Caco-2 (cell line): Measurements from ENCODE around the gene DPPA3. TPM values are rescaled to one million over a fixed set of nuclear protein-coding genes. Genes with fewer than 3 reads are reported as not detected.
"Not testable (repeated sequence)": the region's sequence is repeated elsewhere in the genome, so short reads cannot be mapped to it uniquely, and the experiment has no call there.

ENCODE experiments used
- BruUV-seq: library from RNA; stranded (reverse); fragments of 400-500 nt; replicated peaks from 2 replicates; lab custom pipeline; 2021; lab: Mats Ljungman, UMichigan
- CTCF ChIA-PET: fragments of 300-600 bp; sonication (Branson Sonifier 250); formaldehyde crosslinking; loops from one replicate; lab custom pipeline; 2022; ENCODE audit warnings: antibody characterized with exemption; lab: Charles Lee
- POLR2A ChIA-PET: fragments of 300-600 bp; sonication (Branson Sonifier 250); formaldehyde crosslinking; loops from one replicate; lab custom pipeline; 2022; ENCODE audit warnings: antibody characterized with exemption; lab: Charles Lee
- DNase-seq, 2 experiments: peaks; one replicate each; pipeline versions ENCODE4 v3.0.0 to v3.0.0-alpha.2; 2020 to 2022
- H3K27me3 ChIP-seq: replicated peaks from 2 replicates; pipeline ENCODE4 v1.6.0; 2011; ENCODE audit warnings: low read length; ENCODE audit not compliant: control insufficient read depth, insufficient read depth
- H3K36me3 ChIP-seq: 2 replicates; pipeline ENCODE4 v1.5.1; 2011; ENCODE audit warnings: low read length; ENCODE audit not compliant: control insufficient read depth, insufficient read depth
- H3K4me1 ChIP-seq: fragments of 250-450 bp; sonication (Bioruptor Pico); 2 replicates; pipeline ENCODE4 v1.5.1; 2020; ENCODE audit warnings: mild to moderate bottlenecking
- H3K4me3 ChIP-seq: 2 replicates; pipeline ENCODE4 v1.5.1; 2011; ENCODE audit warnings: low read depth, mild to moderate bottlenecking, control low read depth, low read length
- H3K9me3 ChIP-seq: fragments of 250-450 bp; sonication (Bioruptor Pico); 2 replicates; pipeline ENCODE4 v1.5.1; 2020; ENCODE audit warnings: mild to moderate bottlenecking, moderate library complexity
- H3K27ac Mint-ChIP-seq: one replicate; pipeline ENCODE4 v1.8.0; 2022; ENCODE audit warnings: mixed read lengths; ENCODE audit not compliant: unreplicated experiment
- H3K27me3 Mint-ChIP-seq: one replicate; pipeline ENCODE4 v1.8.0; 2022; ENCODE audit warnings: mixed read lengths; ENCODE audit not compliant: insufficient read depth, unreplicated experiment
- H3K36me3 Mint-ChIP-seq: one replicate; pipeline ENCODE4 v1.8.0; 2022; ENCODE audit warnings: mild to moderate bottlenecking, mixed read lengths; ENCODE audit not compliant: insufficient read depth, unreplicated experiment
- H3K4me1 Mint-ChIP-seq: one replicate; pipeline ENCODE4 v1.8.0; 2022; ENCODE audit warnings: low read depth, mixed read lengths; ENCODE audit not compliant: unreplicated experiment
- H3K4me3 Mint-ChIP-seq: one replicate; pipeline ENCODE4 v1.8.0; 2022; ENCODE audit warnings: mild to moderate bottlenecking, moderate library complexity, mixed read lengths; ENCODE audit not compliant: unreplicated experiment
- H3K9me3 Mint-ChIP-seq: one replicate; pipeline ENCODE4 v1.8.0; 2022; ENCODE audit warnings: mixed read lengths; ENCODE audit not compliant: unreplicated experiment
- intact Hi-C: fragments of 100-400 bp; cut with micrococcal nuclease; formaldehyde crosslinking; loops from one replicate; pipeline ENCODE4 v1.10.0; 2022; ENCODE audit not compliant: unreplicated experiment
- total RNA-seq: library from RNA; stranded (reverse); gene quantifications from 2 replicates; pipeline ENCODE4 v1.2.3, GENCODE V29; 2022
- TF ChIP-seq, protein P1 (sequence below), 2 experiments: fragments of 200-600 bp in 1 of 2; IDR thresholded peaks; 1 replicate in 1 of 2; 2 replicates in 1 of 2; pipeline versions ENCODE4 v1.5.1 to v1.8.0; 2011 to 2022; ENCODE audit warnings: antibody characterized with exemption in 1 of 2, control low read depth in 1 of 2, inconsistent platforms in 1 of 2, low read depth in 1 of 2, low read length in 1 of 2, mild to moderate bottlenecking in 1 of 2, moderate library complexity in 1 of 2; ENCODE audit not compliant: insufficient read depth in 1 of 2, severe bottlenecking in 1 of 2, unreplicated experiment in 1 of 2

DPPA3 gene
- total RNA-seq, 1 experiment from 2014 or later, result 31.8 TPM

GRCh38 chr12:7719946-7720730 is 8.9 kb downstream of the DPPA3 start:
- no TSS peak for BruUV-seq
- H3K4me3 ChIP-seq, result no peak overlapping the region
- H3K27ac Mint-ChIP-seq, result peak overlapping the region; percentile 48
- no peak overlapping the region for H3K4me3 Mint-ChIP-seq
- DNase-seq, result no peak
- TF ChIP-seq, protein P1, sequence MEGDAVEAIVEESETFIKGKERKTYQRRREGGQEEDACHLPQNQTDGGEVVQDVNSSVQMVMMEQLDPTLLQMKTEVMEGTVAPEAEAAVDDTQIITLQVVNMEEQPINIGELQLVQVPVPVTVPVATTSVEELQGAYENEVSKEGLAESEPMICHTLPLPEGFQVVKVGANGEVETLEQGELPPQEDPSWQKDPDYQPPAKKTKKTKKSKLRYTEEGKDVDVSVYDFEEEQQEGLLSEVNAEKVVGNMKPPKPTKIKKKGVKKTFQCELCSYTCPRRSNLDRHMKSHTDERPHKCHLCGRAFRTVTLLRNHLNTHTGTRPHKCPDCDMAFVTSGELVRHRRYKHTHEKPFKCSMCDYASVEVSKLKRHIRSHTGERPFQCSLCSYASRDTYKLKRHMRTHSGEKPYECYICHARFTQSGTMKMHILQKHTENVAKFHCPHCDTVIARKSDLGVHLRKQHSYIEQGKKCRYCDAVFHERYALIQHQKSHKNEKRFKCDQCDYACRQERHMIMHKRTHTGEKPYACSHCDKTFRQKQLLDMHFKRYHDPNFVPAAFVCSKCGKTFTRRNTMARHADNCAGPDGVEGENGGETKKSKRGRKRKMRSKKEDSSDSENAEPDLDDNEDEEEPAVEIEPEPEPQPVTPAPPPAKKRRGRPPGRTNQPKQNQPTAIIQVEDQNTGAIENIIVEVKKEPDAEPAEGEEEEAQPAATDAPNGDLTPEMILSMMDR (IDR thresholded peaks at IDR 0.05; ENCODE audit: insufficient read depth in 1 of 2, low read depth in 1 of 2, low read length in 1 of 2, severe bottlenecking in 1 of 2, unreplicated experiment in 1 of 2), result no peak
- CTCF ChIA-PET, result interaction anchor here (0.7 kb wide), 1 partner anchor 14 kb away, joined by 3 read pairs; no protein-coding TSS in a partner anchor
- H3K9me3 ChIP-seq, result no peaks in the 10 kb centered on the region
- H3K27me3 Mint-ChIP-seq, result no peaks in the 10 kb centered on the region
- peaks cover under 1% of the 10 kb centered on the region for H3K9me3 Mint-ChIP-seq
- H3K36me3 Mint-ChIP-seq, result peaks cover 9% of the 10 kb centered on the region
- H3K27me3 ChIP-seq, result no peaks in the 10 kb centered on the region
- no peaks in the 10 kb centered on the region for H3K36me3 ChIP-seq
- H3K4me1 Mint-ChIP-seq, result peaks cover 14% of the 10 kb centered on the region
- POLR2A ChIA-PET, result no interaction called here
- peaks cover 5% of the 10 kb centered on the region for H3K4me1 ChIP-seq
- intact Hi-C loops, result no loop called here

- Mint-ChIP-seq H3K9me3 (peaks cover 10% of the 10 kb centered on the region), H3K4me1 (peaks cover 5% of the 10 kb centered on the region), H3K27me3 (no peaks in the 10 kb centered on the region), H3K36me3 (peaks cover 4% of the 10 kb centered on the region), H3K4me3 (no peak overlapping the region), H3K27ac (no peak overlapping the region)
- DNase-seq, result no peak
- TF ChIP-seq, protein P1 (IDR thresholded peaks at IDR 0.05; ENCODE audit: insufficient read depth in 1 of 2, low read depth in 1 of 2, low read length in 1 of 2, severe bottlenecking in 1 of 2, unreplicated experiment in 1 of 2), result no peak
- CTCF ChIA-PET, result no interaction called here
- H3K9me3 ChIP-seq, result no peaks in the 10 kb centered on the region
- H3K4me1 ChIP-seq, result no peaks in the 10 kb centered on the region
- no TSS peak for BruUV-seq
- intact Hi-C loops, result no loop called here
- H3K36me3 ChIP-seq, result no peaks in the 10 kb centered on the region
- no peak overlapping the region for H3K4me3 ChIP-seq
- no peaks in the 10 kb centered on the region for H3K27me3 ChIP-seq
- POLR2A ChIA-PET, result no interaction called here
Measured at GRCh38 chr12:7723926-7724325, 12.7 kb downstream of the DPPA3 start.

GRCh38 chr12:7729746-7730145 is 18.5 kb downstream of the DPPA3 start:
- BruUV-seq, result no TSS peak
- POLR2A ChIA-PET, result no interaction called here
- Mint-ChIP-seq H3K36me3 (no peaks in the 10 kb centered on the region), H3K27ac (no peak overlapping the region), H3K4me1 (no peaks in the 10 kb centered on the region), H3K9me3 (peaks cover 10% of the 10 kb centered on the region), H3K27me3 (no peaks in the 10 kb centered on the region), H3K4me3 (no peak overlapping the region)
- Histone ChIP-seq H3K27me3 (no peaks in the 10 kb centered on the region), H3K4me1 (no peaks in the 10 kb centered on the region), H3K4me3 (no peak overlapping the region), H3K9me3 (no peaks in the 10 kb centered on the region), H3K36me3 (no peaks in the 10 kb centered on the region)
- TF ChIP-seq, protein P1 (IDR thresholded peaks at IDR 0.05; ENCODE audit: insufficient read depth in 1 of 2, low read depth in 1 of 2, low read length in 1 of 2, severe bottlenecking in 1 of 2, unreplicated experiment in 1 of 2), result no peak
- no peak for DNase-seq
- intact Hi-C loops, result no loop called here
- CTCF ChIA-PET, result no interaction called here

- H3K4me1 Mint-ChIP-seq, H3K4me1 ChIP-seq, DNase-seq, H3K36me3 ChIP-seq, POLR2A ChIA-PET, H3K4me3 ChIP-seq, H3K27ac Mint-ChIP-seq, H3K4me3 Mint-ChIP-seq, BruUV-seq, H3K27me3 Mint-ChIP-seq, H3K36me3 Mint-ChIP-seq, H3K9me3 Mint-ChIP-seq, H3K9me3 ChIP-seq, H3K27me3 ChIP-seq, intact Hi-C loops: not testable (repeated sequence)
- CTCF ChIA-PET, result interaction anchor here (0.6 to 1.1 kb wide), 2 partner anchors 15 to 52 kb away, joined by 3 to 4 read pairs; no protein-coding TSS in a partner anchor
Measured at GRCh38 chr12:7730984-7731383, 19.8 kb downstream of the DPPA3 start.
